ENCODE results near the gene MRPL58.
"Not testable (repeated sequence)": the region's sequence is repeated elsewhere in the genome, so short reads cannot be mapped to it uniquely, and the experiment has no call there.

Gene MRPL58

DNA sequence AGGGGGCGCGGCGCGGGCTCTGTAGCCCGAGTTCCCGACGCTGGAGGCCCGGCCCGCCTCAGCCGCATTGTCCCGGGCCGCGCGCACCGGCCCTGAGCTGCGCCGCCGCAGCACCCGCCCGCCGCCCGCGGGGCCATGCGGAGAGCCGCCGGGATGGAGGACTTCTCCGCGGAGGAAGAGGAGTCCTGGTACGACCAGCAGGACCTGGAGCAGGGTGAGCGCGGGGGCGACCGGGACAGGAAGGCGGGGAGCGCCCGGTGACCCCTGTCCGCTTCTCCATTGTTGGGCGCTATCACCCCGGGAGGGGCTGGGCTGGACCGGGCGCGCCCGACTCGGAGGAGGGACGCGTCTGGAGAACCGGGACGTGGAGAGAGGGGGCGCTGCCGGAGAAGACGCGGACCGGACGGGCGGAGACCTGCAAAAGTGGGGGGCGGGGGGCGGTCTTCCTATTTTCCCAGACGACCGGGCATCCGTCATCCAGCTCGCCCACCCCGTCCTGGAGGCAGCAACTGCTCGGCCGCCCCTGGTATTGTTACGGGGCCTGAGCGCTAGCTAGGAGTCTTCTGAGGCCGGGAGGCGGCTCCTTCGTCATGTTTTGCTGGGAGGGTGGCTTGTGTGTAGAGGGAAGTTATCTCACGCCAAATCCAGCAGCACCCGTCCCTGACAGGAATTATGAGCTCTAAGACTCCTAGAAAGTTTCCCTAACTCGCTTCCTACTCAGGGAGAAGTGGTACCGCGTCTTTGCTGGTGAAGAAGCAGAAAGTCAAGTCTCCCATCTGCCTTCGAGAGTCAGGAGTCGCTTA is 24.4 kb upstream of the MRPL58 start:
- peak; percentile 9 for DNase-seq

DNA sequence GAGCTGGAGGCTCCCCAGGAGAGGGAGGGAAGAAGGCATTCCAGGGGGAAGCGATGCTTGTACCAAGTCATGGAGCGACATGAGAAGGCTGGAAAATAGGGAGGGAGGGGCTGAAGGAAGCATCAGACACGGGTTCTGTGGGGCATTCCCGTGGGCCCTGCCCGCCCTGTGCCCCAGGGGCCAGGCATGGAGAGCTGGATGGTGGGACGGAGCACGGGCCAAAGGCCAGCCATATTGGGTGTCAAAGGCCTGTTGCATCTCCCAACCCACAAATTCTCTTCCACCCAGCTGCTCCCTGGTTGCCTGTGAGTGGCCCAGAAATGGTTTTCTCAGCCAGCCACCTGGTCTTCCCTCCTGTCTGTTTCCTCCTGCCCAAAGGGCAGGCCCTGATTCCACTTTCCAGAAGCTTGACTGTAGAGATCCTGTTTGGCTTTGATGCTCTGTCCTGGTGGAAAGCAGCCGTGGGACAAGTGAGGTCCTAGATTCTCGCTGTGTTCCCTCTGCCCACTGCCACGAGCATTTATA is 21.8 kb upstream of the MRPL58 start:
- DNase-seq, result no peak

DNA sequence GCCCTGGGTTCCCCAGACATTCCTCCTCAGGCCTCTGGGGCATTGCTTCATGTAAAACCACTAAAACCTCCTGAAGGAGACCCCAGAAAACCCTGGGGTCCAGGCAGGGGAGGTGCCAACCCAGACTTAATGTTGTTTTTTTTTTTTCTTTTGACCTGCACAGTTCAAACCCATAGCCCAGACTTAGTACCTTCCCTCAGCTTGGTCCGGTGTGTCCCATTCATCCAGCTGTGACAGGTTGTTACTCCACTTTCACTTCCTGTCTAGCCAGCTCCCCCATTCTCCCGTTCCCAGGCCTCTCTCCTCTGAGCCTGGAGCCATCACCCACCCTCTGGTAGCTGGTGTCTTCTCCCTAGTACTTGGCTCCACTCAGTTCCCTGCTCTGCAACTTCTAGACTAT is 20.2 kb upstream of the MRPL58 start:
- DNase-seq, result no peak

DNA sequence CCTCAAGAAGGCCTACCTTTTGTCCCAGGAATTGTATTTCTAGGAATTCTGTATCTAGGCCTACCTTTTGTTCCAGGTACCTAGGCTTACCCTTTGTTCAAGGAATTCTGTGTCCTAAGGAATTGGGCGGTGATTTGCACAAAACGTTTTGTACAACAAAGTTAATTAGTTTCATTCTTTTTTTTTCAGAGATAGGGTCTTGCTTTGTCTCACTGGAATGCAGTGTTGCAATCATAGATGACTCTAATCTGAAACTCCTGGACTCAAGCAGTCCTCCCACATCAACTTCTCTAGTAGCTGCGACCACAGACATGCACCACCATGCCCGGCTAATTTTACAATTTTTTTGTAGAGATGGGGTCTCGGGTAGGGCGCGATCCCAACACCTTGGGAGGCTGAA is 18.0 kb upstream of the MRPL58 start:
- no peak for DNase-seq

DNA sequence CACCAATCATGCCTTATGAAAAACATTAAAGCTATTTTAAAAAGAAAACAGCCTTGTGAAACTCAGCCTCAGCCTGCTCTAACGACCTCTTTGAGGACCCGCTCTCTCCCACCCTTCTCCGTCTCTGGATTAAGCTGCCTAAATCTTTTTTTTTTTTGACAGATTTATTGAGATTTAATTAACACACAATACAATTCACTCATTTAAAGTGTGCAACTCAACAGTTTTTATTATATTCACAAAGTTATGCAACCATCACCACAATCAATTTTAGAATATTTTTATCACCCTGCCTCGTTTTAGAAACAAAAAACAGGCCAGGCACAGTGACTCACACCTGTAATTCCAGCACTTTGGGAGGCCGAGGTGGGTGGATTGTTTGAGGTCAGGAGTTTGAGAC is 16.6 kb upstream of the MRPL58 start:
- no peak for DNase-seq

DNA sequence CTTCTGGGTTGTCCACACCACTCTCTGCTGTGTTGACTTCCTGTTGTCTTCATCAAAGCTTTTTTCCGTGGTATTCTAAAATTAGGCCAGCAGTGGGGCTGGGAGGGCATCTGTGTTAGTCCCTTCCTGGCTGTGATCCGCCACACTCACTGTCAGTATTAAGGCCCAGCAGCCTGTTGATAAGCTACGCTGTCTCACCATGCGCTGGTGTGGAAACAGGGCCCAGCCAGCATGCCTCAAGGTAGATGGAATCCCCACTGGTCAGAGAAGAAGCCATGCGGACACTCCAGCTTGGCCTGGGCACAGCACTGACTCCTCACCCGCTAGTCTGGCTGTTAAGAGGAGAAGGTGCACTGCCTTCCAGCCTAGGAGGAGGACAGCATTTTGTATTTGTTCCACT is 13.7 kb upstream of the MRPL58 start:
- no peak for DNase-seq

DNA sequence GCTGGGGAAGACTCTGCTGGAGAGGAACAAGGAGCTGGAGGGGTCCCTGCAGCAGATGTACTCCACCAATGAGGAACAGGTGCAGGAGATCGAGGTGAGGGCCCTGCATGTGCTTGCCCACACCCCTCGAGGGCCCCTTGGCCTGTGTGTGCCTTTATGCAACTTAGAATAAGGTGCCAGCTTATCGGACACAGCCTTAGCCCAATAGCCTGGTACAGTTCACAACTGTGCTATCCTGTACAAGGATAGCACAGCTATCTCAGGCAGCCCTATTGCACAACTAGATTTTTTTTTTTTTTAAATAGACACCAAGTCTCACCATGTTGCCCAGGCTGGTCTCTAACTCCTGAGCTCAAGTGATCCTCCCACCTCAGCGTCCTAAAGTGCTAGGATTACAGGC is 12.9 kb upstream of the MRPL58 start:
- DNase-seq, result no peak

DNA sequence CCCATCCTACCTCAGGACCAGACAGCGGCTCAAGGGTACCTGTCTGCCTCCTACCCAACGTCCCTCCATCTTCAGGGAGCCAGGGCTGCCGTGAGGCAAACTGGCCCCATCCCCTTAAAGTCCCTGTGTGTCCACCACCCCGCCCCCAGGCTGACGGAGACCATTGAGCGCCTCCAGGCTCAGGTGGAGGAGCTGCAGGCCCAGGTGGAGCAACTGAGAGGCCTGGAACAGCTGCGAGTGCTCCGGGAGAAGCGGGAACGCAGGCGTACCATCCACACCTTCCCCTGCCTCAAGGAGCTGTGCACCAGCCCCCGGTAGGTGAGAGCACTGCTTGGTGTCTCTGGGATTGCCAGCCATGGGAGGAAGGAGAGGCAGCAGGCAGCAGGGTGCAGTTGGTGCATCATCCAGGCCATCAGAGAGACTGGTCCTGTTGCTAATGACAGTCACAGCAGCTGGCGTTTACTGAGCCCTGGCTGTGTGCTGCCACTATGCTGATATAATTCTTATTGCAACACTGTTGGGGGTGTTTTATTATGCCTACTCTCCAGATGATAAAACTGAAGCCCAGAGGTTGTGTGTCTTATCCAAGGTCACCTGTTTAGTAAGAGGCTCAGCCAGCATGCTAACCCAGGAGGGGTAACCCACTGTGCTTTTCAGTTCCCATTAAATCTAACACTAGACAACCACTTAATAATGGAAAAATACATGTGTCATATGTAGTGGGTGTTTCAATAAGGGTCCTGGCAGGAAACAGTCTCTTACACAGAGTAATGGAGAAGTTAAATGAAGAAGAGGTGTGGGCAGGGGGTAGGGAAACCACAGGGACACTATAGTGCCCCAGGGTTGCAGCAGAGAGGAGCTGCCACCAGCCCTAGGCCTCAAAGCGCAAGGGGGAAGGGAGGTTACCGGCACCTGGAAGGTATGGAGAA is 10.3 kb upstream of the MRPL58 start:
- no peak for DNase-seq

DNA sequence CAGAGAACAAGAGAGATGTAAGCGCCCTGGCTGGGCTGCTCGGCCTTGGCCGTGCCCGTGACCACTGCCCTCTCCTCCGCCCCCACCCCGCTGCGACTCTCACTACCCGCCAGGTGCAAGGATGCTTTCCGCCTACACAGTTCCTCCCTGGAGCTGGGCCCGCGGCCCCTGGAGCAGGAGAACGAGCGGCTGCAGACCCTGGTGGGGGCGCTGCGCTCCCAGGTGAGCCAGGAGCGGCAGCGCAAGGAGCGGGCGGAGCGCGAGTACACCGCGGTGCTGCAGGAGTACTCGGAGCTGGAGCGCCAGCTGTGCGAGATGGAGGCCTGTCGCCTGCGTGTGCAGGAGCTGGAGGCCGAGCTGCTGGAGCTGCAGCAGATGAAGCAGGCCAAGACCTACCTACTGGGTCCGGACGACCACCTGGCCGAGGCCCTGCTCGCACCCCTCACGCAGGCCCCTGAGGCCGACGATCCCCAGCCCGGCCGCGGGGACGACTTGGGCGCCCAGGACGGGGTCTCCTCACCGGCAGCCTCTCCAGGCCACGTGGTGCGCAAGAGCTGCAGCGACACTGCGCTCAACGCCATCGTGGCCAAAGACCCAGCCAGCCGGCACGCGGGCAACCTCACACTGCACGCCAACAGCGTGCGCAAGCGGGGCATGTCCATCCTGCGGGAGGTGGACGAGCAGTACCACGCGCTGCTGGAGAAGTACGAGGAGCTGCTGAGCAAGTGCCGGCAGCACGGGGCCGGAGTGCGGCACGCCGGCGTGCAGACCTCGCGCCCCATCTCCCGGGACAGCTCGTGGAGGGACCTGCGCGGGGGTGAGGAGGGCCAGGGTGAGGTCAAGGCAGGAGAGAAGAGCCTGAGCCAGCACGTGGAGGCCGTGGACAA is 9.2 kb upstream of the MRPL58 start:
- DNase-seq, result no peak

DNA sequence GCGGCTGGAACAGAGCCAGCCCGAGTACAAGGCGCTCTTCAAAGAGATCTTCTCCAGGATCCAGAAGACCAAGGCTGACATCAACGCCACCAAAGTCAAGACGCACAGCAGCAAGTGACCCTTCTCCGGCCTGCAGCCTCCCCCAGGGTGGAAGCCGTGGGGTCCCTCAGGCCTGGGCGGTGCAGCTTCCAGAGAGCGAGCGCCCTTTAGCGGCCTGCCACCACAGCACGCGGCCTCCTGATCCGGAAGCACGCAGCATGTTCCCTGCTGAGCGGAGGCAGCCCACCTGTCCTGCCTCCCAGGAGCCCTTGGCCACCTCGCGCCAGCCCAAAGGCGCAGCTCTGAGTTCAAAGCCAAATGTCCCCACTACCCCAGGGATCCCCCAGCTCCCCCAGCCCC is 8.5 kb upstream of the MRPL58 start:
- no peak for DNase-seq

DNA sequence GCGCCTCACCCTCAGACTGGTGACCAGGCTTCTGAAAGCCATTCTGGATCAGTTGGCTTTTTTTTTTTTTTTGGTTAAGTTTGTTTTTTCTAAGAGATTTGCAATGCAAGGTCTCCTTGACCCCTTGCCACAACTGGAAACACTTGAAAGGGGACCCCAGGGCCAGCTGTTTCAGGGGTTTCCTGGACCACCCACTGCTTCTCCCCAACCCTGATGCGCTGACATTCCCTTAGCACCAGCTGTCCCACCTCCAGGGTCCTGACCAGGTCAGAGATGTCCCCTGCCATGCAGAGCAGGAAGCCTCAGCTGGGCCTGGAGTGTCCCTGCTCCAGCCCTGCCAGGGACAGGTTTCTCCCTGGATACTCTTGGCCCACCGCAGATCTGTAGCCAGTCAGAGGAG is 8.1 kb upstream of the MRPL58 start:
- no peak for DNase-seq

DNA sequence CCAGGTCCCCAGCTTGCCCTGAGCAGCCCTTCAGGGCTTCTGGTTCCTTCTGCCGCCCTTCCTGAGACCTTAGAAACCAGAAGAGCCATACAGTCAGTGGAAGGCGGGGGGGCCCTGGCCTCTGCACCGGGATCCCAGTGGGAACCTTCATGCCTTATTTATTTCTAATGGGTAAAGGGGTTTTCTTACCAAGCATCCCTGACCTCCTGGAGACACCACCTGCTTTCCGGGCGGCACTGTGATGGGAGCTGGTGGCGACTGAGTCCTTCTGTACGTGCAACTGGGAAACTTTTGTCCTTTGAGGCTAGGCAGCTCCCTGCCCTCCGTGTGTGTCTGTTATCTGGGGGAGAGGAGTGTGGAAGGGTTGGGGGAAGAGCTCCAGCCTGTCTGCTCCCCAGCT is 7.2 kb upstream of the MRPL58 start:
- DNase-seq, result no peak

DNA sequence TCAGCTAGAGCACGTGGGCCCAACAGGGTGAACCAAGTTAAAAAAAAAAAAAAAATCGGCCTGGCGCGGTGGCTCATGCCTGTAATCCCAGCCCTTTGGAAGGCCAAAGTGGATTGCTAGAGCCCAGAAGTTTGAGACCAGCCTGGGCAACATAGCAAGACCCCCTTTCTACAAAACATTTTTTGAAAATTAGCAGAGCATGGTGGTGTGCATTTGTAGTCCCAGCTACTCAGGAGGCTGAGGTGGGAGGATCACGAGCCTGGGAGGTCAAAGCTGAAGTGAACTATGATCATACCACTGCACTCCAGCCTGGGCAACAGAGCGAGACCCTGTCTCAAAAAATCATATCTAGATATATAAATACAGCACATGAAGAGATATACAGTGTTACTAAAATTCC is 6.4 kb upstream of the MRPL58 start:
- DNase-seq, result not testable (repeated sequence)

DNA sequence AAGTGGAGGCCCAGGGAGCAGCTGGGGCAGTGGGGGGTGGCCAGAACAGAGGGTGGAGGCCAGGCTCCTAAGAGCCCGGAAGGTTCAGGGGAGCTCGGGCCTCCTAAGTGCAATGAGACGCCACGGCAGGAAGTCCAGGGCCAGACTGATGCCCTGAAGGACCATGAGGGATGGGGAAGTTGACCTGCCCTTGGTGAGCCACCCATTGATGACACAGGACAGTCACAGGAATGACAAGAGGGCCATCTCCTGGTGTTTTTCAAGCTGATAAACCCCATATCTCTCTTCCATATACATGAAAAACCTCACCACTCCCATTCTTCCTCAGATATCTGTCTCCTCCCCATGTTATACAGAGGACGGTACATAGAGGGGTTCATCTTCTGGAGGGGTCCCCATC is 5.8 kb upstream of the MRPL58 start:
- DNase-seq, result no peak

DNA sequence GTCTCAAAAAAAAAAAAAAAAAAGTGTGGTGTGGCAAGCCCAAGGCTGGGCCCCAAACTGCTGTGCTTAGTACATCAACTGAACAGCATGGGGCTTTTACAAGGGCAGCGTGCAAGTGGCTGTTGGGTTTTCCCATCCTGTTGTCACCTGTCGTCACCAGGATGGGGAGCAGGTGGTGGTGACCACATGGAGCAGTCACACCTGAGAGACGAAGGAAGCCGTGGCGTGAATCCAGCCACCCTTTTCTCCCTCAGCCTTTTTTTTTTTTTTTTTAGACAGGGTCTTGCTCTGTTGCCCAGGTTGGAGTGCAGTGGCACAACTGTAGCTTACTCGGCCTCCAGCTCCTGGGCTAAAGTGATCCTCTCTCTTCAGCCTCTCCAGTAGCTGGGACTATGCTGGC is 4.1 kb upstream of the MRPL58 start:
- no peak for DNase-seq

DNA sequence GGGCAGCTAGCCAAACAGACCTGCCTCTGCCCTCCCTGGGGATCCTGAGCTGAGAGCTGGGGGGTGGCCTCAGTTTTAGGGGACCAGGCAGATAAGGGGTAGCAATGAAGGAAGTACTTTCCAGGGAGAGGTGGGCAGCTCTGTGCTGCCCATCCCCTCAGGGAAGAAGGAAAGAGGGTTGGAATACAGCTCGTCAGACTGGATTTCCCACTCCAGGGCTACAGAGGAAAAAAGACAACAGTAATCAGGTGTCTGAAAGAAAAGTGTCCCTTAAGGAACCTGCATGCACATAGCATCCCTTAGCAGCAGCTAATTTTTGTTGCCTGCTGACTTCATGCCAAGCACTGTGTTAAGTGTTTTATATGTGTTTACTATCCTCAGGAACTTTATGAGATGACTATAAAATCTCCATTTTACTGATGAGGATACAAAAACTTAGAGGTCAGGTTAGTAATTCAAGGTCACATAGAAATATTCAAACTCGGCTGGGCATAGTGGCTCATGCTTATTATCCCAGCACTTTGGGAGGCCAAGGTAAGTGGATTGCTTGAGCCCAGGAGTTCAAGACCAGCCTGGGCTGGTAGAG is 3.2 kb upstream of the MRPL58 start:
- DNase-seq, result no peak

DNA sequence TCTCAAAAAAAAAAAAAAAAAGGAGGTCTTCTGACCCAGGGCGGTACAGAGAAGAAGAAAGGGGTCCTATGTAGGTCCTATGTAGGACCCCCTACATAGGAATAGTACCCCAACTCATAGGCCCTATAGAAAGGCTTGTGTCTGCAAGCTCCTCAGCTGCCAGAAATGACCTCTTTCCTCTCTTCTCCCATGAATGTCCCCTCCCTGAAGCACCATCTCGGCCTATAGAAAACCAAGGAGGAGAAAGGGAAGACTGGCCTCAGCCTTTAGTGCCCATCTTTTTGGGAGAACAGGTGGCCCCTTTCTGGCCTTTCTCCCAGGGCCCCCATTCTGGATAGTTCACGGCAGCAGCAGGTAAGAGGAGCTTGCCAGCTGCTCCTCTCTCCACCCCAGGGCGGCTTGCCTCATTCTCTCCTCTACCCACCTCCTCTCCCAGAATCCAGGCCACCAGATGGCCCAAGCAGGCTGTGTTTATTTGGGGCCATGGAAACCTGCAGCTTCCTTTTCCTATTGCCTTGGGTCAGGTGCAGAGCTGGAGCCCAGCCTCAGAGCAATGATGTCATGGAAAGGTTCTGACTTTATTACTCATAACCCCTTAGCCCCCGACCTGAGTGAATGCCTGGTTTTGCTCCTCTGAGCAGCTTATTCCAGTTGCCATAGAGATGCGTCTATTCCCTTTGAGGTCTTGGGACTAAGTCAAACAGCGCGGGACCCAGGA is 1.6 kb upstream of the MRPL58 start:
- no peak for DNase-seq

DNA sequence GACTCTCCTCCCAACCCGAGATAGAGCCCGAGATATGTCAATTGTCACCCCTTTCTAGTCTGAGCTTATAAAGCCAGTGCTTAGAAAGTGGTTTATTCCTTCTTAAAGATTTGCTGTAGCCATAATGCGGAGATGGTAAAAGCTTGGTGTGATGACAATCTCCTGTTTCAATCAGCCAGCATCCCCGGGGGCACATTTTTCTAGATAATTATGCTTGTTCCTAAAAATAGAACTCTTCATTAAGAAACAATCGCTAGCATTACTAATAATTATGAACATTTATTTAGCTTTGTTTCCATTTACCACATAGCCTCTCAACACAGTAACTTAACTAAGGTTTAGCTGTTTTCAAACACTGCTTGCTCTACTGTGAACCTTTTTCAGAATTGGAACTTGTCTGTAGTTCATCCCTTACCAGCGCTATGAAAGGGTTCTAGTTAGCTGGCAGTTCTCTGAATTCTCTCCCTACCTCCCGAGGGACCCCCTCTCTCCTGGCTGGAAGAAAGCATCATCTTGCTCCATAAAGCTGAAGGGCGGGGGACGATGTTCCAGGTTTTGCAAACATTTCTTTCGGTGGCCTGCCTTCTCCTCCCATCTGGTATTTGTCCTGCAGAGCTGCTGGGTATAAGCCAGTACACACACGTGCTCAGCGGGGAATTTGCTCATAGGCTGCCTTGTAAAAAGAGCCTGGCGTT is 922 bp upstream of the MRPL58 start:
- DNase-seq, result no peak

DNA sequence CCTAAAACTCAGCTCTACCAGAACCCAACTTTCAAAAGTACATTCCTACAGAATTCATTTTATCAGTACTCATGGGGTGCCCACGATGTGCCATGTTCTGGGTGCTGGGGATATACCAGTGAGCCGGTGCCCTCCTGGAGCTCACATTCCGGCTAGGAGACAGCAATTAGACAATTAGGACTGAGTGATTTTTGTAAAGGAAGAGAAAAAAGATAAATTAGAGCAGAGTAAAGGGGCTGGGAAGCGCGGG is 449 bp upstream of the MRPL58 start:
- no peak for DNase-seq

DNA sequence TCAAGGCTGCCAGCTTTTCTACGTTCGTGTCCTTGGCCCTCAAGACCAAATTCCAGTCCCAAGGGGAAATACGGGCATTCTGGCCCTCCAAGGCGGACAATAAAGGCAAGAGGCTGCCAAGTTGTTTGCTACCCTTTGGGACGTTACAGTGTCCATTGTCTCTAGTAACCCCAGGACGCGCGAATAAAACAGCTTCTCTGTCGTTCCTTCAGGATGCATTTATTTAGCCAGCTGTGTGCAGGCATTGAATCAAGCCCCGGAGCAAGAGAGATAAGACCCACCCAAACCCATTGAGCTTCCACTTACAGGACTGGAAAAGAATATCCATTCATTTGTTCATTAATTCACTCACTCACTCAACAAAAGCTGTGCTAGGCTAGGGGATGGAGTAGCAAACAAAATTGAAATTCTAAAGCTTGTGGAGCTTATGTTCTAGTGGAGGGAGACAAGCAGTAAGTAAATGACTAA is 656 bp downstream of the MRPL58 start:
- DNase-seq, result no peak

DNA sequence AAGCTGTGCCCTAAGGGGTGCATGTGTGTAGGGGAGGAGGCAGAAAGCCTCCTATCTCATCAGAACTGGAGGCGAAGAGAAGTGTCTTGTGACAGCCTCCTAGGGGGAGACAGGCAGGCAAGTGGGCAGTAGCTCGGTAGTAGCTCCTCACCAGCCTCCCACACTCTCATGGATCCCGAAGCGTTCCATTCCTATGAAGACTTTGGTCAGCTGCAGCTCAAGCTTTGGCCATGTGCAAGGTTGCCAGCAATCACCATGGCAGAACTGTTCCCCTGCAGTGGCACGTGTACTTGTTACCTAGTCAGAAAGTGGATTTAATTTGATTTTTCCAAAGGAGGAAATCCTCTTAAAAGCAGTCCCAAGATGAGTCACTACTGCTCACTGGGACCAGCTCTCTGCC is 6.7 kb downstream of the MRPL58 start:
- DNase-seq, result no peak
